Activated T-cell treated with anti-CD3 and anti-CD28 coated beads for 48 hours (primary cell): ENCODE results near the gene CD37.
A peak's percentile ranks its signal among the peaks of the same experiment; 100 is the strongest.
"Not testable (repeated sequence)": the region's sequence is repeated elsewhere in the genome, so short reads cannot be mapped to it uniquely, and the experiment has no call there.

Experiments used
- DNase-seq: peaks from one replicate; pipeline ENCODE4 v3.0.0-alpha.2; 2020; ENCODE audit warnings: low read depth

The CD37 gene

DNA sequence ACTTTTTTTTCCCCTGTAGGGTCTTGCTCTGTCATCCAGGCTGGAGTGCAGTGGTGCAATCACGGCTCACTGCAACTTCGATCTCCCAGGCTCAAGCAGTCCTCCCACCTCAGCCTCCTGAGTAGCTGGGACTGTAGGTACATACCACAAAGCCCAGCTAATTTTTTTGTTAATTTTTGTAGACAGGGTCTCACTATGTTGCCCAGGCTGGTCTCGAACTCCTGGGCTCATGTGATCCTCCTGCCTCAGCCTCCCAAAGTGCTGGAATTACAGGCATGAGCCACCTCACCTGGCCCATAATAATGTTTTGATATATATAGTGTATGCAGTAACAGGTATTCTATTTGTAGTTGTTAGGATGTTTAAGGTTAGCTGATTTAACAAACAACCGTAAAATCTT lies 4.0 kb upstream of the CD37 start:
- DNase-seq: not testable (repeated sequence)

DNA sequence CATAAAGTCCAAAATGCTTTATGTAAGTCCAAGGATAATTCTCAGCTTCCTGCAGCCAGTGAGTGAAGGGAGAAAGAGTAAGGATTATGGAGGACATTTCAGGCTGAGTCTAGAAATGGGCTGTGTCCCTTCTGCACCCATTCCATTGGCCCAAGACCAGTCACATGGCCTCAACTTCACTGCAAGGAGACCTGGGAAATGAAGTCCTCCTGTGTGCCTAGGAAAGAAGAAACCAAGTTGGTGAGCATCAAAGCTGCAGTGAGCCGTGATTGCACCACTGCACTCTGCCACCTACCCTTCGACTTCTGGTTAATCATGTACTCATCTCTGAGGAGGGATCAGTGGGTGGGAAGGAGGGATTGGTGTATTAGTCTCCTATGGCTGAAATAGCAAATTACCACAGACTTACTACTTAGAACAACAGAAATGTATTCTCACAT lies 3.6 kb upstream of the CD37 start:
- DNase-seq: peak; percentile 52

DNA sequence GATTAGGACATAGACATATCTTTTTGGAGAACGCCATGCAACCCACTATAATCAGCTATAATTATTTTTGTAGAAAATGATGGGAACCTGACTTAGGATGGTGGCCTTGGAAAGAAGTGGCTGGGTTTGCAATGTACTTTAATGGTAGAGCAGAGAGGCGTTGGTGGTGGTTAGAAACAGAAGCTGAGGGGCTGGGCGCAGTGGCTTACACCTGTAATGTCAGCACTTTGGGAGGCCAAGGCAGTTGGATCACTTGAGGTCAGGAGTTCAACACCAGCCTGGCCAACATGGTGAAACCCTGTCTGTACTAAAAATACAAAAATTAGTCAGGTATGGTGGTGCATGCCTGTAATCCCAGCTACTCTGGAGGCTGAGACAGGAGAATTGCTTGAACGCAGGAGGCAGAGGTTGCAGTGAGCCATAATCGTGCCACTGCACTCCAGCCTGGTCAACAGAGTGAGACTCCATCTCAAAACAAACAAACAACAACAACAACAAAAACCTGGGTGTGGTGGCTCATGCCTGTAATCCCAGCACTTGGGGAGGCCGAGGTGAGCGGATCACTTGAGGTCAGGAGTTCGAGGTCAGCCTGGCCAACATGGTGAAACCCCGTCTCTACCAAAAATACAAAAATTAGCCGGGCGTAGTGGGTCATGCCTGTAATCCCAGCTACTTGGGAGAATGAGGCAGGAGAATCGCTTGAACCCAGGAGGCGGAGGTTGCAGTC lies 2.4 kb upstream of the CD37 start:
- not testable (repeated sequence) for DNase-seq

DNA sequence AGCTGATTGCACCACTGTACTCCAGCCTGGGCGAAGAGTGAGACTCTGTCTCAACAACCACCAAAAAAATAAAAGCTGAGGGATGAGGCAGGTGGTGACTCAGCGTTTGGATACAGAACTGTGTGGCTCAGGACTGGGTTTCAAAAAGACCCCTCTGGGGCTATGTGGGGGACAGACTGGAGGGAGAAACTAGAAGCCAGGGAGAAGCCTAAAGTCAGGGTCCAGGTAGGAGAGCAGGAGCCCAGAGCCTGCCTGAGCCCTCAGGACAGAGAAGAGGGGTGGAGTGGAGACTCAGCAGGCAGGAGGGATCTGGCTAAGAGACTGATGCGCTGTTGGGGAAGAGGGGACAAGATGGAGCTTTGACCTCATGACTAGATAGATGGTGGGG lies 1.8 kb upstream of the CD37 start:
- no peak for DNase-seq

DNA sequence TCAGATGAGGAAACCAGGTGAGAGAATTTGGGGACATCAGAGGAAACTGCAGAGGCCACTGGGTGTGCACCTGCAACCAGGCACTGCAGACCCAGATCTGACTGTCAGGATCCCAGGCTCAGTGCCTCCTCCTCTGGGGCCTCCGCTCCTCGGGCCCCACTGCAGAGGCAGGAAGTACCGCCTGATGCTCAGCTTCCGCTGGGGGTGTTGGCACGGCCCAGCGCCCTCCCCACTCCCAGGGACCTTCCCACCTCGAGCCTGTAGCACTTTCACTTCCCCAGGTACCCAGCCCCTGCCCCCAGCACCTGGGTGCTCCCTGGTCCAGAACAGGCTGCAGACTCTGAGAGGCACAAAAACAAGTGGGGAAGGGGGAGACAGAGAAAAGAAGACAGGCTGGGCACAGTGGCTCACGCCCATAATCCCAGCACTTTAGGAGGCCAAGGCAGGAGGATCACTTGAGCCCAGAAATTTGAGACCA lies 1.4 kb upstream of the CD37 start:
- DNase-seq: peak; percentile 58

DNA sequence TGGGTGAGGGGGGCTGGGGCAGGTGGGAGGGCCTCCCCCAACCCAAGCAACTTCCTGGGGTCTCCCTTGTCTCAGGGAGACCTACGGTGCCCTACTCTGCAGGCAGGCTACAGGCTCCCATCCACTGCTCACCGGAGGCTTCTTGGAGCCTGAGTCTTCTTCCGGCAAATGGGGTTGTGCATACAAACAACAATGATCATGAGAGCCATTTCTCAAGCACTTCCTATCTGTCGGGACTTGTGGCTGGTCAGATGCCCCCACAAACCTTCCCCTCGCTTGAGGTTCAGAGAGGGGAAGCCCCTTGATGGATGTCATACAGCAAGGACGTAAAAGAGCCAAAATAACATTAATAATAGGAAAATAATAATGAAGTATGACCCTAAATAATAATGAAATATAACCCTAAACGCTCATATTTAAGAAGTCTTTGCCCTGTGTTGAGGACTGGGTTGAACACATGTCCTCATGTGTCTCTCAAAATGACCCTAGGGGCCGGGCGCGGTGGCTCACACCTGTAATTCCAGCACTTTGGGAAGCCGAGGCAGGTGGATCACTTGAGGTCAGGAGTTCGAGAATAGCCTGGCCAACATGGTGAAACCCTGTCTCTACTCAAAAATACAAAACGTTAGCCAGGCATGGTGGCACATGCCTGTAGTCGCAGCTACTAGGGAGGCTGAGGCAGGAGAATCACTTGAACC lies 727 bp downstream of the CD37 start:
- DNase-seq: no peak

DNA sequence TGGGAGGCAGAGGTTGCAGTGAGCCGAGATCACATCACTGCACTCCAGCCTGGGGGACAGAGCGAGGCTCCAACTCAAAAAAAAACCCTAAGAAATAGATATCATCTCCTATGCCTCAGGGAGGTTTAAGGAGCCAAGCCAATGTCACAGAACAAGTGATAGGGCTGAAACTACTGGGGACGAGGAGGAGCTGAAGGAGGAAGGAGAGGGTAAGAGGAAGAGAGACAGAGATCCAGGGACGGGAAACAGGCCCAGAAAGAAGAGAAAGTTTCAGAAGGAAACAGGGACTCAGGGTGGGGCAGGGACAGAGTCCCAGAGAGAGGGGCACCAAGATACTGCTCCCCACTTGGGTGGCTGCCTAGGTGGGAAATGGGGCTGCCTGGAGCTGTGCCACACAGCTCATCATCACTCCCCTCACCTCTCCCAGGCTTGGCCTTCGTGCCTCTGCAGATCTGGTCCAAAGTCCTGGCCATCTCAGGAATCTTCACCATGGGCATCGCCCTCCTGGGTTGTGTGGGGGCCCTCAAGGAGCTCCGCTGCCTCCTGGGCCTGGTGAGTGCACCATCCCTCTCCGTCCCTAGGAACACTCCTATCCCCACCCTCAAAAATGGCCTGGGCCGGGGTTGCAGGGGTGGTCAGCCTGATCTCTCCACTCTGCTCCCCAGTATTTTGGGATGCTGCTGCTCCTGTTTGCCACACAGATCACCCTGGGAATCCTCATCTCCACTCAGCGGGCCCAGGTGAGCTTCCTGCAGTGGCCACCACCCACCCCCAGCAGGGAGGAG lies 1.5 kb downstream of the CD37 start:
- no peak for DNase-seq

DNA sequence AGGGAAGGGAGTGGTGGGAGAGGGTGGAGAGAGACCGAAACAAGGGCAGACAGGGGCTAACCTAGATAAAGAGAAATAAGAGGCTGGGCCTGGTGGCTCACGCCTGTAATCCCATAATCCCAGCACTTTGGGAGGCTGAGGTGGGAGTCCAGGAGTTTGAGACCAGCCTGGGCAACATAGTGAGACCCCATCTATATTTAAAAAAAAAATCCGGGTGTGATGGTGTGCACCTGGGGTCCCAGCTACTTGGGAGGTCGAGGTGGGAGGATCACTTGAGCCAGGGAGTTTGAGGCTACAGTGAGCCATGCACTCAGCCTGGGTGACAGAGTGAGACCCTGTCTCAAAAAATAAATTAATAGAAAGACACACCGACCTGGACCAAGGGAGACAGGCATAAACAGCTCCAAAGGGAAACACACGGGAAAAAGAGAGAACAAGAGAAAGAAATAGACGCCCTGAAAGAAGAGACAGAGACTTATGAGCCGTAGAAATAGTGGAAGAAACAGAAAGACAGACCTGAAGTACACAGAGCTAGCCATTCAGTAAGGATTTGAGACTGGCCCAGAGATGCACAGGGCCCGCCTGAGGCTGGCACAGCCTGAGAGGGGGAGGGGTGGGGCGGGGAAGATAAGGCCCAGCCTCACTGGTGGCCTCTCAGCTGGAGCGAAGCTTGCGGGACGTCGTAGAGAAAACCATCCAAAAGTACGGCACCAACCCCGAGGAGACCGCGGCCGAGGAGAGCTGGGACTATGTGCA lies 2.2 kb downstream of the CD37 start:
- no peak for DNase-seq

DNA sequence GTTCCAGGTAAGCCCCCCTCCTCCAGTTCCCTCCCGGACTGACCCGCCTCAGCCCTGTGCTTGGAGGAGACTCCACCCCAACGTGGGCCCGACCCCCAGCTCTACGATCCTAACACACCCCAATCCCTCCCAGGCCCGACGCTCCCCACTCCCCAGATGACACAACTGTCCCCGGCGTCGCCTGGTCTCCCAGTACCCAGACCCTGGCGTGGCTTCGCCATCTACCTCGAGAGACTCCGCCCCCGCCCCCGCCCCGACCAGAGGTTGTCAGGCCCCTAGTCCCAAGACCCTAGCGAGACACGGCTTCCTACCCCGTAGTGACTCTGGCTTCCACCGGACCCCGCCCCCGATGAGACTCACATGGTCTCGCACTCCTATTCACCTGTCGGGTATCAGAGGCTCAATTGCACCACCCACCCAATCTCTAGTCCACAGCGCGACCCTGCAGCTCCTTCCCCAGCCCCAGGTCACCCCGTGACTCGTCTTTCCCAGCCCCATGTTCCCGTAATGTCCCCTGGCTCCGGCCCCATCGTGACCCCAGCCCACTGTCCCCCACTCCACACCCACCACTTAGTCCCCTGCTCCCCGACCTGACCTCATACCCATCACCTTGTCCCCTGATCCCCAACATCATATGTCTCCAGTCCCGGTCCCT lies 2.9 kb downstream of the CD37 start:
- DNase-seq: no peak

DNA sequence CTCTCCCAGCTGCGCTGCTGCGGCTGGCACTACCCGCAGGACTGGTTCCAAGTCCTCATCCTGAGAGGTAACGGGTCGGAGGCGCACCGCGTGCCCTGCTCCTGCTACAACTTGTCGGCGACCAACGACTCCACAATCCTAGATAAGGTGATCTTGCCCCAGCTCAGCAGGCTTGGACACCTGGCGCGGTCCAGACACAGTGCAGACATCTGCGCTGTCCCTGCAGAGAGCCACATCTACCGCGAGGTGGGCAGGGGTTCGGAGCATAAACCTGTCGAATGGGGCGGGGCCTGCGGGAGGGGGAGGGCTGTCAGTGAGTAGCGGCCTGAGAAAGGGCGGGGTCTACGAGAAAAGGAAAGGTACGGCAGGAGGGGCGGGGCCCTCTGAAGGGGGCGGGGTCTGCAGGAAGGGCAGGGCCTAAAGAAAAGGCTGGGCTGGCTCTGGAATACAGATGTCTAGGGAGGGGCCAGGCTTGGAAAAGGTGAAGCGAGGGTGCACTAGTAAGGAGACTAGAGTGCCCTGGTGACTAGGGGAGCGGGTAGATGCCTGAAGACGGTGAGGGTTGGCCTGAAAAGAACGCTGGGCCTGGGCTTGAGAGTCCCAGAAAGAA lies 3.6 kb downstream of the CD37 start:
- DNase-seq: no peak

DNA sequence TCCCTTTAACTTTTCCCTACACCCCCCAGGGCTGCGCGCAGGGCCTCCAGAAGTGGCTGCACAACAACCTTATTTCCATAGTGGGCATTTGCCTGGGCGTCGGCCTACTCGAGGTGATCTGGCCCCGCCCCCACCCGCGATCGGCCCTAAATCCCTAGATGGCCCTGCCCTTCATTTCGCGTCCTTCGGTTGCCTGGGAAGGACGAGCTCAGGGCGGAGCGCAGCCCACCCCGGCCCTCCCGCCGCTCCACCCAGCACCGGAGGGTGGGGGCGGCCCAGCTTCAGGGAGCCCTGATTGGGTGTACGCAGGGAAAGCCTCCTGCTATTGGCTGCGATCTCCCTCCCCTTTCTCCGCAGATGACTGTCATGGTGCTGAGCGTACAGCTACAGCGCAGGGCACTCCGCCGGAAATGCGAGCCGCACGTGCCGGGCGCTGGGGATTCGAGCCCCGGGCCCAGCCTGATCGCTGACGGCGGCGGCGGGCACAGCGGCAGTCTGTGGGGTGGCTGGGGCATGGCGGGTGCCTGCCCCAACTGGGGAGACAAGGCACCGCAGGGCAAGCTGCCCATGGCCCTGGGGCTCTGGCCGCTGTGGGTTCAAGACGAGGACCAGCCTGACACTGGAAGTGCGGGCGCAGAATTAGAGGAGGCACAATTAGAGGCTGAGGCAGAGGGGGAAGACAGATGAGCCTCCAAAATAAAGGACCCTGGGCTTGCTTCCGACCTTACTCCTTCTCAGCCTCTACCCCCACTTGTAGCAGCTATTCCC lies 4.3 kb downstream of the CD37 start:
- DNase-seq: no peak

DNA sequence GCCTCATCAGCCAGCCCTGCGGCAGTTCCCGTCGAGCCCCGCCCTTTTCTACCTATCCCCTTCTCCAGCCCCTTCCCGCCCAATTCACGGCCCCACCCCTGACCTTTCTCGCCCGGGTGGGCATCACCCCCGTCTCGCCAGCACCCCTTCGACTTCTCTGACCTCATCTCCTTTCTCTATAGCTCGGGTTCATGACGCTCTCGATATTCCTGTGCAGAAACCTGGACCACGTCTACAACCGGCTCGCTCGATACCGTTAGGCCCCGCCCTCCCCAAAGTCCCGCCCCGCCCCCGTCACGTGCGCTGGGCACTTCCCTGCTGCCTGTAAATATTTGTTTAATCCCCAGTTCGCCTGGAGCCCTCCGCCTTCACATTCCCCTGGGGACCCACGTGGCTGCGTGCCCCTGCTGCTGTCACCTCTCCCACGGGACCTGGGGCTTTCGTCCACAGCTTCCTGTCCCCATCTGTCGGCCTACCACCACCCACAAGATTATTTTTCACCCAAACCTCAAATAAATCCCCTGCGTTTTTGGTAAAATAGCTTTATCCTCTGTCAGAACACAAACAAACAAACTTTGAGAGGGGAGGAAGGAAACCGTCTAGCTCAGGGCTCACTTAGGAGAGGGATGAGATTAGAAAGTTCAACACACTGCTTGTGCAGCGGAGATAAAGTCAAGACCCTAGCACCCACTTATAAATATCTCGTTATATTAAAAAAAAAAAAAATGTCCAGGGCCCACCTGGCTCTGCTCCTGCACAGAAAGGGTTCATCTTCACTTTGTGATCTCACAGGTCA lies 5.1 kb downstream of the CD37 start:
- DNase-seq: no peak

DNA sequence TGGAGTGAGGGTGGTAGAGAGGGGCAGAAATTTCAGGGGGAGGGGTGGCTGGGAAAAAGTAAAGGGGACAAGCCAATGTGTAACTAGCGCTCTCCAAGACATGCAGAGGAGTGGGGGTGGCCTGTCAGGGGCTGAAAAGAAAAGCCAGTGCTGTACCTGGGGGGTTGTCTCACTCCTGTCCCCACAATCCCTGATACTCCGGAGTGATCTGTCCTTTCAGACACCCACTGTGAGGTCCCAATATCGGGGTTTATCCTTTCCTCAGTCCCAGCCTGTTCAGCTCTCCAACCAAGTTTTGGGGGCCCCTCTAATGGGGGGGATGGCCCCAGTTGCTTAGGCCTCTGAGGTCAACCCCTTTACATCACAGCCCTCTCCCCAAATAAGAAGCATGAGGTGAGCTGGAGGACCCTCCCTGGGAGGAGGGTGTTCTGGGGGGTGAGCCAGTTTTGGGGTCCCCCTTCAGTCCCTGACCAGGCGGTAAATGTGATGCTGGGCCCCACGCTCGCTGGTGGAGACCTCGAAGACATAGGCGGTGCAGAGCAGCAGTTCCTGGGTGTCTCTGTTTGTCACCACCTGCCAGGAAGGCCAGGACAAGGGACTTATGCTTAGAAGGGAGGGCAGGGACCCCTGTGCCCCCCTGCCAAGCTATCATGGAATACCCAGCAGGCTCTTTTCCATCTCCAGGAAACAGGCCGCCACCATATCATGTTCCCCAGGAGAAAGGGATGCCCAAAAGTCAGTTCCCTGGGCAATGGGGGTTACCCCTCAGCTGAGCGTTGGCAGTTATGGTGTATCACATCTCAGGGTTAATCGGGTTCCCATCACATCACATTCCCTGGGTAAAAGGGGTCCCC lies 5.9 kb downstream of the CD37 start:
- no peak for DNase-seq

DNA sequence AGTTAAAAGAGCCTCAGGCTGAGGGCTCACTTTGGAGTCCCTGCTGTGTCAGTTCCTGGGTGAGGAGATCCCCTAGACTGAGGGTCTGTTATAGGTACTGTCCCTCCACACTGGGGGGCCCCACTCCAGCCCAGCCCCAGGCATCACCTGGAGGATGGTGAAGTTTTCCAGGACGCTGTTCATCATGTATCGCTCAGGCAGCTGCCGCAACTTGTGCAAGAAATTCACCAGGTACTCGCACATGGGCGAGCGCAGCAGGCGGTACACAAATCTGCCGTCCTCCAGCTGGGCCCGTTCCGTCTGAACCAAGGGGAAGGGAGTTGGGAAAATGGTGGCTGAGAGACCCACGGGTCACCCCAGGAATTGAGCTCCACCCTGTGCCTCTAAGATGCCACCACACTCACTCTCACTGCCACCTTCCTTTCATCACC lies 7.1 kb downstream of the CD37 start:
- no peak for DNase-seq

DNA sequence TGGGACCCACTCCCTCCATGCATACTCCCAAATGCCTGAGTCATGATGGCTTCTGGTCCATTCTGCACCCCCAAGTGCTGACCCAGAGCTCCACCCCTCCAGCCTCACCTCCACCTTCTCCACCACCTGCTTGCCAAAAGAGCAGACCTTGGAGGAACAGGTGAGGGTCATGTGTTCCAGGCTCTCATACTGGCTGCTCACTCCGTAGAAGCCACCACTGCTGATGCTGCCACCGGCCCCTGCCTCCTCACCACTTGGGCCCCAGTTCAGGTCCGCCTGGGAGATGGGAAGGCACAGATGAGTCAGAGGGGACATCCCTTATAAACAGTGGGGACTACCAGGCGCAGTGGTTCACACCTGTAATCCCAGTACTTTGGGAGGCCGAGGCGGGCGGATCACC lies 7.9 kb downstream of the CD37 start:
- DNase-seq: no peak

DNA sequence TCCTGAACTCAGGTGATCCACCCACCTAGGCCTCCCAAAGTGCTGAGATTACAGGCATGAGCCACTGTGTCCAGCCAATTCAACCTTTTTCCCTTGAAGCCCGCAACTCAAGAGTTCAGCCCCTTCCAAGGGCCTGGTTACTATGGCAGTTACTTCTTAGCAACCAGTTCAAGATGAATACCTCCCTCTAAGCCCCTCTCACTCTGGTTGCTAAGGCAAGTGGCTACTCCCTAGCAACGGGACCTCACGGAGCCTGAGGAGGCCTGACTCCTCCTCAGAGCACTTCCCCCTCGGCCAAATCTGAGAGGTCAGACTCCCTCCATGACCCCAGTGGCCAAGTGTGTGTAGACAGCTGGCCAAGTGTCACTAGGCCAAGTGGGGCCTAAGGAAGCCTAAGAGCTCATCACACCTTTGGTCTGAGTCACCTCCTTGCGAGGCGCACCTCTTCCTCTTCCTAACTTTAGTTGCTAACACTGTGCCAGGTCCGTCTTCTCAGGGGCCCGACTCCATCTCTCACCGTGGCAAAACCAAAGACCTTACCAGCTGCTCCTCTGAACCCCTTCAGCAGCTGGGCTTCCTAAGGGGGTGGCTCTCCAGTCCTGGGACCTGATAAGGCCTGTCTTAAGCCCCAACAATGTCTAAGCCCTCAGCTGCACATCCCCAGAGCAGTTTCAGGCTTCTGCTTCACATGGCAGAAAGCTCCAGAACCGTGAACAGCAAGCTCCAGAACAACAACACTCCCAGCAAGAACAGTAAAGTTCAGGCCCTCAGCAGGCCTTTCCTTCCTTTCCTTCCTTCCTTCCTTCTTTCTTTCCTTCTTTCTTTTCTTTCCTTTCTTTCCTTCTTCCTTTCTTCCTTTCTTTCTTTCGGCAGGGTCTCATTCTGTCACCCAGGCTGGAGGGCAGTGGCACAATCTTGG lies 9.6 kb downstream of the CD37 start:
- no peak for DNase-seq

DNA sequence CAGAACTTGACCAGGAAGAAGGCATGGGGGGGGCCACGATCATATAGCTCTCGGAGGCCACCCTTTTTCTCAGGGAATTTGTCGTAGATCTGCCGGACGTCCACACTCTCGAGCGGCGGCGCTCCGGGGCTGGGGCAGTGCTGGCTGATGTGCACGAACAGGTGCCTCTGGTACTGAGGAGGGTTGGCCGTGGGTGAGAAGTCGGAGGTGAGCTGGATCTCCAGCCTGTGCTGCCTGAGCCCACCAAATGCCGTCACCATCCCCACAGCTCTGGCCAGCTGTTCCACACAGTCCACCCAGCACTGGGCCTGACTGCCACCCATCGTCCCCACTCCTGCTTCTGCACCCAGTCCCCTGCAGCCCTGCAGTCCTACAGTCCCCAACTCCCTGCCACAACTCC lies 12.0 kb downstream of the CD37 start:
- no peak for DNase-seq
